ENCODE results near the gene HS3ST3A1.

The HS3ST3A1 gene

DNA sequence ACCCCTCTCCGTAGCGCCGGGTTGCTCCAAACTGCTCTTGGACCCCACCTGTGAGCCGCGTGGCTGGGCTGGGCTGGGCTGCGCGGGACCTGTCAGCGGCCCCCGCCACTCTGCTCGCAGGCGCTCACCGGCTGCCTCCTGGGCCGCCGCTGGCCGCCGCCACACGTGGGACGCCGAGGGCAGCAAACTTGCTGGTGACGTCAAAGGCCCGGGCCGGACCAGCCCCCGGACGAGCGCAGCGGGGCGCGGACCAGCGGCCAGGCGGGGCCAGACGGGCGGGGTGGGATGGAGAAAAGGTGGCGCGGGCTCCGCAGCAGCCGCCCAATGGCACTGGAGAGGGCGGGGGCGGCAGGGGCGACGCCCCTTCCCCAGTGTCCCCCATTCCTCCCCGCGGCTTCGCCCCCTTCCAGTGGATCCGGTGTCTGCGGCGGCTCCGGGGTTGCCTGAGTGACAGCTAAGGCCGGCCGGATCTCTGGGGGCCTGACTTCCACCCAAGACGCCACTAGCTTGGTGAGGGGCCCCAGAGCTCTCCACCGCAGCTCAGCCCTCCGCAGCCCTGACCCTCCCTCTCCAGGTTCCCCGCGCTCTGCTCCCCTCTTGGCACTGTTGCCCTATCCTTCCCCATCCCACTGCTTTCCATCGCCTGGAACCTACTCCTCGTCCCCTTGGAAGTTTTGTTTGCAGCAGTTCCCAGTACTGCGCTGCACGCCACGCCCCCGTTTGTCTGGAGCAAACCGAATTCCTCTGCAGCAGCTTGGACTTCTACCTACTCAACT lies at the start of gene HS3ST3A1:
Gene HS3ST3A1, minus strand, starts transcription at position 154 of the 776 bp plus-strand sequence. CDS start 800 bp downstream, outside the sequence.
- no peak for DNase-seq
- no peak for TF ChIP-seq EZH2phosphoT487 (IDR thresholded peaks at IDR 0.05; ENCODE audit: low read length)
- TF ChIP-seq, protein P1, sequence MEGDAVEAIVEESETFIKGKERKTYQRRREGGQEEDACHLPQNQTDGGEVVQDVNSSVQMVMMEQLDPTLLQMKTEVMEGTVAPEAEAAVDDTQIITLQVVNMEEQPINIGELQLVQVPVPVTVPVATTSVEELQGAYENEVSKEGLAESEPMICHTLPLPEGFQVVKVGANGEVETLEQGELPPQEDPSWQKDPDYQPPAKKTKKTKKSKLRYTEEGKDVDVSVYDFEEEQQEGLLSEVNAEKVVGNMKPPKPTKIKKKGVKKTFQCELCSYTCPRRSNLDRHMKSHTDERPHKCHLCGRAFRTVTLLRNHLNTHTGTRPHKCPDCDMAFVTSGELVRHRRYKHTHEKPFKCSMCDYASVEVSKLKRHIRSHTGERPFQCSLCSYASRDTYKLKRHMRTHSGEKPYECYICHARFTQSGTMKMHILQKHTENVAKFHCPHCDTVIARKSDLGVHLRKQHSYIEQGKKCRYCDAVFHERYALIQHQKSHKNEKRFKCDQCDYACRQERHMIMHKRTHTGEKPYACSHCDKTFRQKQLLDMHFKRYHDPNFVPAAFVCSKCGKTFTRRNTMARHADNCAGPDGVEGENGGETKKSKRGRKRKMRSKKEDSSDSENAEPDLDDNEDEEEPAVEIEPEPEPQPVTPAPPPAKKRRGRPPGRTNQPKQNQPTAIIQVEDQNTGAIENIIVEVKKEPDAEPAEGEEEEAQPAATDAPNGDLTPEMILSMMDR (IDR thresholded peaks at IDR 0.05; ENCODE audit: low read length) = no peak
- no peak for TF ChIP-seq EZH2 (optimal IDR thresholded peaks at IDR 0.05; ENCODE audit: low read depth, low read length)
- no peak within 1 kb of the TSS for H3K4me3 ChIP-seq (ENCODE audit: low read length)
- no peaks in the 10 kb centered on the region for H3K79me2 ChIP-seq (ENCODE audit: low read length)
- H3K9me2 ChIP-seq (replicated peaks; ENCODE audit: insufficient read depth, low read length) = no peaks in the 10 kb centered on the region
- no peaks in the 10 kb centered on the region for H4K20me1 ChIP-seq (ENCODE audit: insufficient read depth, low read length)
- H3K4me2 ChIP-seq (ENCODE audit: low read depth, low read length) = no peak within 1 kb of the TSS
- no peak within 1 kb of the TSS for H3K27ac ChIP-seq (ENCODE audit: low read length)
- no peaks in the 10 kb centered on the region for H3K4me1 ChIP-seq (ENCODE audit: low read length)
- H3K36me3 ChIP-seq (replicated peaks; ENCODE audit: insufficient read depth, low read length) = no peaks in the 10 kb centered on the region
- H3K9ac ChIP-seq (ENCODE audit: low read length) = no peak within 1 kb of the TSS
- no peaks in the 10 kb centered on the region for H3K9me3 ChIP-seq (replicated peaks; ENCODE audit: insufficient read depth, low read length)
- no peak within 1 kb of the TSS for H2AFZ ChIP-seq (ENCODE audit: low read length)
- no peaks in the 10 kb centered on the region for H3K27me3 ChIP-seq (replicated peaks; ENCODE audit: insufficient read depth, low read length)
- no peaks in the 10 kb centered on the region for H3F3A ChIP-seq (ENCODE audit: insufficient read depth, low read length)

DNA sequence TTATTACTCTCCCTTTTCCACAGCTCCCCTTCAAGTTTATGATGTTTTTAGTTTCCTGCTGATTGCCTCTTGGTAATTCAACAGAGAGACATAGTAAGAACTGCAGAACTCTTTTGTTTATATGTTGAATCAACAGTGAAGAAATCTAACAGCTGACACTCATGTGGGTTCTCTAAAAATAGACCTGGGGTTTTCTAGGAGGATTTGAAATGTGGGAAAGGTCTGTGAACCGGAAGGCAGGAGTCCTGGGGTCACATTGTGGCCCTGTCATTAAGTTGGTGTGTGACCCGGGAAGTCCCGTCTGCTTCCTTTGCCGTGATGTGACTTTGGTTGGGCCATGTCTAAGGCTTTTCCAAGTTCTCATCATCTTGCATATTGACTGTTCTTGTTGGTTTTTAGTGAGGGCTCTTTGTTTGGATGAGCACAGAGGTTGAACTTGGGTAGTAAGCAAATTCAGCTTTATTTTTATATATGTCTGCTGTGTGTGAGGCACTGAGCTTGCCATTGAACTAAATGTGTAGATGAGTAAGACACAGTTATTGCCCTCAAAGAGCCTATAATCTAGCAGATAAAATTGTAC lies 48.5 kb upstream of the HS3ST3A1 start:
- Histone ChIP-seq H3K4me2 (ENCODE audit: low read depth, low read length) (no peak overlapping the region), H3K36me3 (replicated peaks; ENCODE audit: insufficient read depth, low read length) (no peaks in the 10 kb centered on the region), H3K9ac (ENCODE audit: low read length) (no peak overlapping the region), H3K9me2 (replicated peaks; ENCODE audit: insufficient read depth, low read length) (no peaks in the 10 kb centered on the region), H3K4me1 (ENCODE audit: low read length) (no peaks in the 10 kb centered on the region), H3K27me3 (replicated peaks; ENCODE audit: insufficient read depth, low read length) (no peaks in the 10 kb centered on the region), H3F3A (ENCODE audit: insufficient read depth, low read length) (no peaks in the 10 kb centered on the region), H3K79me2 (ENCODE audit: low read length) (no peaks in the 10 kb centered on the region), H2AFZ (ENCODE audit: low read length) (no peak overlapping the region), H4K20me1 (ENCODE audit: insufficient read depth, low read length) (no peaks in the 10 kb centered on the region), H3K27ac (ENCODE audit: low read length) (no peak overlapping the region), H3K9me3 (replicated peaks; ENCODE audit: insufficient read depth, low read length) (no peaks in the 10 kb centered on the region), H3K4me3 (ENCODE audit: low read length) (no peak overlapping the region)
- no peak for DNase-seq
- TF ChIP-seq EZH2 (optimal IDR thresholded peaks at IDR 0.05; ENCODE audit: low read depth, low read length) (no peak), EZH2phosphoT487 (IDR thresholded peaks at IDR 0.05; ENCODE audit: low read length) (no peak)
- TF ChIP-seq, protein P1 (IDR thresholded peaks at IDR 0.05; ENCODE audit: low read length) = no peak

DNA sequence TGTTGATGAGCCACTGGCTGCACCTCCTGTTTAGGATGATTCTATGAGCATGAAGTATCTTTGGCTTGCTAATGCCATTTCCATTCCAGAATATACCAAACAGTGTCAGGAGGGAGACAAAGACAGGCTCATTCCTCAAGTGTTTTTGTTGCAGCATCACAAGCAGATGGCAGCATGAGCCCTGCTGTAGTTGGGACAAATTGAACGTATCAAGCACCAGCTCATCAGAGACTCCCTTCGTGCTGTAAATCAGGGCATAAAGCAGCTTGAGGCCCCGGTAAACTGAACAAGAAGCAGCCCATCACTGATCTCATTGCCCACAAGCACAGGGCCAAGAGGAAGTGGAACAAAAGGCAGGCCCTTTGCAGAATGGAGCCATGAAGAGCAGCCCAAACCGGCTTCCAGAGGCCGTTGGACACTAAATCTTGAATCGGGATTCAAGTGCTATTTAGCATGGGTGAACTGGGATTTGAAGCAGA lies 45.9 kb upstream of the HS3ST3A1 start:
- TF ChIP-seq EZH2phosphoT487 (IDR thresholded peaks at IDR 0.05; ENCODE audit: low read length) (no peak), EZH2 (optimal IDR thresholded peaks at IDR 0.05; ENCODE audit: low read depth, low read length) (no peak)
- TF ChIP-seq, protein P1 (IDR thresholded peaks at IDR 0.05; ENCODE audit: low read length) = no peak
- DNase-seq = no peak

More for the DNA sequence above, 45.9 kb upstream of the HS3ST3A1 start:
- H3K9ac ChIP-seq (ENCODE audit: low read length) = no peak overlapping the region
- H2AFZ ChIP-seq (ENCODE audit: low read length) = no peak overlapping the region
- no peak overlapping the region for H3K27ac ChIP-seq (ENCODE audit: low read length)
- H3K79me2 ChIP-seq (ENCODE audit: low read length) = no peaks in the 10 kb centered on the region
- no peaks in the 10 kb centered on the region for H3K4me1 ChIP-seq (ENCODE audit: low read length)
- no peaks in the 10 kb centered on the region for H3K27me3 ChIP-seq (replicated peaks; ENCODE audit: insufficient read depth, low read length)
- no peak overlapping the region for H3K4me2 ChIP-seq (ENCODE audit: low read depth, low read length)
- H4K20me1 ChIP-seq (ENCODE audit: insufficient read depth, low read length) = no peaks in the 10 kb centered on the region
- H3K4me3 ChIP-seq (ENCODE audit: low read length) = no peak overlapping the region
- no peaks in the 10 kb centered on the region for H3K36me3 ChIP-seq (replicated peaks; ENCODE audit: insufficient read depth, low read length)
- no peaks in the 10 kb centered on the region for H3K9me2 ChIP-seq (replicated peaks; ENCODE audit: insufficient read depth, low read length)
- no peaks in the 10 kb centered on the region for H3F3A ChIP-seq (ENCODE audit: insufficient read depth, low read length)
- H3K9me3 ChIP-seq (replicated peaks; ENCODE audit: insufficient read depth, low read length) = no peaks in the 10 kb centered on the region
